ENCODE data around the gene NINJ2.

The NINJ2 gene

DNA sequence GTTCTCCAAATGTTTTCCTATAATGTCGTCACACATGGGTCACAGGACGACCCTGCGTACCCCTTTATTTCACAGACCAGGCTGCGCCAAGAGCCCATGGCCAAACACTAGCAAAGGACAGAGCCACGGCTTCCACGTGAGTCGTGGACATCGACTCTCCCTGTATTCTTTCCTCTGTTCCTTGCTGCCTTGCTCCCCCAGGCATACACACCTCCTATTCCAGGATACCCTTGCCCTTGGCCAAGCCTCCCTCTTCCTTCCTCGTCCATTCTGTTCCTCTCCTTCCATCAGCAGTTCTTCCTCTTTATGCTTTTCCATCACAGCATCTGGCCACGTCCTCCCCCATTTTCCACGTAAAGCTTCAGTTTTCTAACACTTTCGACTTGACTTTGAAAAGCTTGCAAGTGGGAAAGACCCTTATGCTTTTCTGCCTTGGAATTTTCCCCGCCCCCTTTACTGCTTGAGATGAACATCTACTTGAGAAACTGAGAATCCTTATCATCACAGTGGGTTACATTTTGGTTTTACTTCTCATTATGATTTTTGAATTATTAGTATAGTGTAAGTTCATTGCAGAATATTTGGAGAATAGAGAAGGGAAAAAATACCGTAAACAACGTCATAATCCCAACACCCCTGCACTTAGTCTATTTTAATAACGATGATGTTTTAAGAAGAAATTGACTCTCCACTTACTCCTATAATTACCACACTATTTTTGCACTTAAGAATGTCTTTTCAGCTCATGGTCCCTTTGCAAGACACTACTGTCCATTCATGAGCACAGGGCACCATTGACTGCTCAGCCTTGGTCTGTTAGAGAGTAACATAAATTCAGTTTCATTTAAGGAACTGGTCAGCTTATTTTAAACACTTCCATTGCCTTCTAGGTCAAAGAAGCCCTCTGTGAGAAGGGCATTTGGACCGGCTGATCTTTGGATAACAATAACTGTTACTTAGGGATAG is 15.8 kb upstream of the NINJ2 start:
- Histone ChIP-seq H3K9me3 (no peaks in the 10 kb centered on the region), H3K27ac (no peak overlapping the region), H3K27me3 (no peaks in the 10 kb centered on the region), H3K4me3 (ENCODE audit: low read depth in 1 of 2, low read length in 1 of 2) (no peak overlapping the region), H3K4me1 (ENCODE audit: control insufficient read depth in 1 of 2, insufficient read depth in 1 of 2, low read depth in 1 of 2, low read length in 1 of 2) (peaks cover 18 to 24% of the 10 kb centered on the region in 2 experiments), H3K36me3 (no peaks in the 10 kb centered on the region)
- TF ChIP-seq, protein P1, sequence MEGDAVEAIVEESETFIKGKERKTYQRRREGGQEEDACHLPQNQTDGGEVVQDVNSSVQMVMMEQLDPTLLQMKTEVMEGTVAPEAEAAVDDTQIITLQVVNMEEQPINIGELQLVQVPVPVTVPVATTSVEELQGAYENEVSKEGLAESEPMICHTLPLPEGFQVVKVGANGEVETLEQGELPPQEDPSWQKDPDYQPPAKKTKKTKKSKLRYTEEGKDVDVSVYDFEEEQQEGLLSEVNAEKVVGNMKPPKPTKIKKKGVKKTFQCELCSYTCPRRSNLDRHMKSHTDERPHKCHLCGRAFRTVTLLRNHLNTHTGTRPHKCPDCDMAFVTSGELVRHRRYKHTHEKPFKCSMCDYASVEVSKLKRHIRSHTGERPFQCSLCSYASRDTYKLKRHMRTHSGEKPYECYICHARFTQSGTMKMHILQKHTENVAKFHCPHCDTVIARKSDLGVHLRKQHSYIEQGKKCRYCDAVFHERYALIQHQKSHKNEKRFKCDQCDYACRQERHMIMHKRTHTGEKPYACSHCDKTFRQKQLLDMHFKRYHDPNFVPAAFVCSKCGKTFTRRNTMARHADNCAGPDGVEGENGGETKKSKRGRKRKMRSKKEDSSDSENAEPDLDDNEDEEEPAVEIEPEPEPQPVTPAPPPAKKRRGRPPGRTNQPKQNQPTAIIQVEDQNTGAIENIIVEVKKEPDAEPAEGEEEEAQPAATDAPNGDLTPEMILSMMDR (IDR thresholded peaks at IDR 0.05) = no peak

DNA sequence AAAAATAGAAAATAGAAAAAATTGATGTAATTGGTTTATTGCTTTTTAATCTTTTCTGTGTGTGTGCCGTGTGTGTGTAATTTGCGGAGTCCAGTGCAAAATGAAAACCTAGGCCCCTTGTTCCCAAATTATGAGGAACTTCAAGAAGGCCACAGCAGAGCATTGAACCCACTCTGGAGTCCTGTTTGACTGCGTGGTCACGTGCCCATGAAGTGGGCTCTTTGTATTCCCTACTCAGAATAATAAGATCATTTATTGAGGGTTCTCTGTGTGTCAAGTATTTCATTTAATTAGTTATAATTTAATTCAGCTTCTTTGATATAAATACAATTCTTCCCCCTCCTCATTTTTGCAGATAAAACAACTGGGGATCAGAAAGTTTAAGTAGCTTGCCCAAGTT is 12.3 kb upstream of the NINJ2 start:
- Histone ChIP-seq H3K4me3 (ENCODE audit: low read depth in 1 of 2, low read length in 1 of 2) (no peak overlapping the region), H3K36me3 (no peaks in the 10 kb centered on the region), H3K4me1 (ENCODE audit: control insufficient read depth in 1 of 2, insufficient read depth in 1 of 2, low read depth in 1 of 2, low read length in 1 of 2) (peaks cover 40 to 41% of the 10 kb centered on the region in 2 experiments), H3K9me3 (no peaks in the 10 kb centered on the region), H3K27ac (peak overlapping the region; percentile 95), H3K27me3 (no peaks in the 10 kb centered on the region)
- TF ChIP-seq, protein P1 (IDR thresholded peaks at IDR 0.05) = no peak

DNA sequence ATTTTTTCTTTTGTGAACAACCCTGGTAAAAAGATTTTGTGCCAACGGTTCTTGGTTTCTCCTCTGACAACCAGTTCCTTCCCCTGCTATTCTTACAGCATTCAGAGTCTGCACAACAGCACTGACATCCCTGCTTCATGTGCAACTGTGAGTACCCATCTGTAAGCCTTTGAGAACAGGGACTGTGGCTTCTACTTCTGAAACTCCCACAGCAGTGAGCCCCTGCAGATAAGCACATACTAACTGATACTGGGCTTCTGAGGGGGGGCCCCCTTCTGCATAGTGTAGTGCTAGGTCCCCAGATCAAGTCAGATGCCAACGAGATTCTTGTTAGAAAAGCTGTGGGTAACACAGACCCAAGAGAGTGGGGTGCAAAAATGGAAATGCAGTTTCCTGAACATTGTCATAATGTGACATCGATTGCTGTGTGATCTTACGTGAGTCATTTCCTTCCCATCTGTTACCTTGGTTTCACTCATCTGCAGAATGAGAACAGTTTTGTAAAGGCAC is 11.1 kb upstream of the NINJ2 start:
- H3K36me3 ChIP-seq = no peaks in the 10 kb centered on the region
- no peaks in the 10 kb centered on the region for H3K27me3 ChIP-seq
- H3K9me3 ChIP-seq = no peaks in the 10 kb centered on the region
- TF ChIP-seq, protein P1 (IDR thresholded peaks at IDR 0.05) = no peak
- peak overlapping the region; percentile 7 to 13 for H3K4me3 ChIP-seq (ENCODE audit: low read depth in 1 of 2, low read length in 1 of 2)
- H3K4me1 ChIP-seq (ENCODE audit: control insufficient read depth in 1 of 2, insufficient read depth in 1 of 2, low read depth in 1 of 2, low read length in 1 of 2) = peaks cover 40 to 41% of the 10 kb centered on the region in 2 experiments
- H3K27ac ChIP-seq = peak overlapping the region; percentile 95

DNA sequence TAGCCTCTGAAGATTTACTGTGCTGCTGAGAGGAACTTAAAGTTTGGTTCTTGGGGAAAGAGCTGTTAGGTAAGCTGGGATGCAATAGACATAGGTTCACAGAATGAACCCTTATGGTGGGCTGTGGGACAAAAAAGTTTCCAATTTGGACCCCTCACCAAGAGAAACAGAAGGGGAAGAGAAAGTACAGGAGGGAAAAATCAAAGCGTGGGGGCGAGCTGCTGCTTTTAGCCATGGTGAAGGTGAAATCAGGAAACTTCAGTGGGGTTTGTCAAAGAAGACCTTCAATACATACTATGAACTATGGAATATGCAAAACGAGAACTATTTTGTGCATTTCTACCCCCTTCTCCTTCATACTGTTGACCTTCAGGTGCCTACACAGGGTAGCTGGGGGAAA is 10.6 kb upstream of the NINJ2 start:
- H3K36me3 ChIP-seq = no peaks in the 10 kb centered on the region
- peaks cover 39 to 41% of the 10 kb centered on the region in 2 experiments for H3K4me1 ChIP-seq (ENCODE audit: control insufficient read depth in 1 of 2, insufficient read depth in 1 of 2, low read depth in 1 of 2, low read length in 1 of 2)
- H3K9me3 ChIP-seq = no peaks in the 10 kb centered on the region
- TF ChIP-seq, protein P1 (IDR thresholded peaks at IDR 0.05) = no peak
- H3K27me3 ChIP-seq = no peaks in the 10 kb centered on the region
- H3K27ac ChIP-seq = peak overlapping the region; percentile 95
- H3K4me3 ChIP-seq (ENCODE audit: low read depth in 1 of 2, low read length in 1 of 2) = peak overlapping the region in 1 of 2 experiments; percentile 7

GRCh38 chr12:669576-669945 is 6.3 kb upstream of the NINJ2 start:
- Histone ChIP-seq H3K9me3 (no peaks in the 10 kb centered on the region), H3K27me3 (no peaks in the 10 kb centered on the region), H3K36me3 (no peaks in the 10 kb centered on the region), H3K27ac (no peak overlapping the region), H3K4me1 (ENCODE audit: control insufficient read depth in 1 of 2, insufficient read depth in 1 of 2, low read depth in 1 of 2, low read length in 1 of 2) (peaks cover 47 to 57% of the 10 kb centered on the region in 2 experiments), H3K4me3 (ENCODE audit: low read depth in 1 of 2, low read length in 1 of 2) (no peak overlapping the region)
- TF ChIP-seq, protein P1 (IDR thresholded peaks at IDR 0.05) = no peak
